GM18520 (cell line): ENCODE results near the gene TPCN2.

Experiments
- ATAC-seq: cut with Tn5 transposase; IDR thresholded peaks from one replicate; pipeline ENCODE4 v1.9.1; 2021; ENCODE audit not compliant: unreplicated experiment

TPCN2 gene

DNA sequence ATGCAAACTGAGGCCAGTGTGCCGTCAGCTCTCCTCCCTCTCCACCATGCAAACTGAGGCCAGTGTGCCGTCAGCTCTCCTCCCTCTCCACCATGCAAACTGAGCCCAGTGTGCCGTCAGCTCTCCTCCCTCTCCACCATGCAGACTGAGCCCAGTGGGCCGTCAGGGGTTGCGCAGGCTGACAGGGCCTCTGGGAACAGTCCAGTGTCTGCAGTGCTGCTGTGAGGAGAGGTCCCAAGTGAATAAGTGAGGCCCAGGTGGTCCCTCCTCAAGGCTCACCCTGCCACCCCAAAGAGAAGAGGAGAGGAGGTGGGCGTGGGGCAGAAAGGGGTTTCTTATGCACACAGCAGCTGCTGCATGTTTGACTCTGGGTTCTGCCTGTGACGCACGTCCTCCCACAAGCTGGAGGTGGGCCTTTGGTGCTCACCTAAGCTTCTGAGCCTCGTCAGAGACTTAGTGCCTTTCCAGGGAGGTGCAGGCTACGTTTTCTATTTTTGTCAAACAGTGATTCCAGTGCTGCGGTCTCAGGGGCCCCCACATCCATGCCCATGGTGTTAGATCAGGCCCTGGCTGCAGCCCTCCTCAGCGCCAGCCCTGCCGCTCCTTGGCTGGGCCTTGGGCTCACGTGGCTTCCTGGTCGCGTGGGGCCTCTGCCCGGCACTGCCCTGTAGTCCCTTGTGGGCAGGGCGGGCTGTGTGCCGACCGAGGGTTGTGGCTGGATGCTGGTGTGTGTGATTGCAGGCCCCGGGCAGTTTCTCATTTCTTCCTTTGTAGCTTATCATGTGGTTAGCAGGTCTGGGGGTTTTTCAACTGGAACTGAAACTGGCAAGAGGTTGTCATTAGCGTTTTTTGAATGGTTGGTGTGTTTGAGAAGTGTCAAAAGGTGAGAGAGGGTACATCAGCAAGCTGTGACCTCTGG is 7.1 kb downstream of the TPCN2 start:
- ATAC-seq: peak; percentile 81

GRCh38 chr11:69057236-69057635 is 8.5 kb downstream of the TPCN2 start:
- ATAC-seq: no peak

DNA sequence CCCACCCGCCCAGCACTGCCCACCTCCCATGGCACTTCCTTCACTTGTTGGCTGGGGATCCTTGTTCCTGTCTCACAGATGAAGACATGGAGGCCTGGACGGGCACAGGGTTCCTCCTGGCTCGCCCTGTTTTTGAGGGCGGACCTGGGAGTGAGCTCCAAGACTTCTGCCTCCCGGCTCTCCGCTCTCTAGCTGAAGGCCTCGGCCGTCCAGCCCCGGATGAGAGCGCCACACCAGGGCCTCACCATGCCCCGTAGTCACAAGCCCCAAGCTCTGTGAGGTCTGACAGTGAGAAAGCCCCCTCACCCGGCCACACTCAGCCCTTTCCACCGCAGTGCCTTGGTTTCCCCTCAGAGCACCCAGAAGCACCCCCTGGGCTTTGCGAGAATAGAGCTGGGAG is 9.1 kb downstream of the TPCN2 start:
- ATAC-seq: no peak

DNA sequence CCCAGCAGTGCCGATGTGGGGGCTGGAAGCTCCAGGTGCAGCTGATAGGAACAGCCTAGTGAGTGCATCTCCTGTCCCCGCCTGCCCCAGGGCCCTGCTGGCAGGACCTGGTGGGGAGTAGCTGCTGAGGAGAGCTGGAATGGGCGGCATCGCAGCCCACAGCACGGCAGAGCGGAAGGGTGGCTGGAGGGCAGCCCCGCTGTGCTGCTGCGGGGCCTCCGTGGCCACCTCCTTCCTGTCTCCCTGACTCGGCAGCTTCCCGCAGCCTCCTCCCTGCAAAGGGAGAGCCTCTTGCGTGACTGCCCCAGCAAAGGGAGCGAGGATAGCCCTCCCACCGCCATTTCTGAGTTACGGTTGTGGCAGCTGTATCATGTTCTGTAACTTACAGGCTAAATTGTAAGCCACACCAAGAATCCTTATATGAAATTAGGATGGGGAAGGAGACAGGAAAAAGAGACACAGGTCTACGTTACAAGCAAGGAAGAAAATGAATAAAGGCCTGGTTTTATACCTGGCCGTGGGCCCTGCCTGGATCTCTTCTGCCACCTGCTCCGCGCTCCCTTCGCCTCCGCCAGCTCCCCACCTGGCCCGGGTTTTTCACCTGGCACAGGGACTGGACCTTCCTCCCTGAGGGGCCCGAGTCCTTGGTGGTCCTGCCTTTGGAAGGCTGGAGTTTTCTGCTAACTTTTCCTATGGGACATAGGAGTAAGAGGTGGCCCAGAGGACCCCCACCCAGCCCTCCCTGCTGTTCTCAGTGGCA is 10.0 kb downstream of the TPCN2 start:
- no peak for ATAC-seq

DNA sequence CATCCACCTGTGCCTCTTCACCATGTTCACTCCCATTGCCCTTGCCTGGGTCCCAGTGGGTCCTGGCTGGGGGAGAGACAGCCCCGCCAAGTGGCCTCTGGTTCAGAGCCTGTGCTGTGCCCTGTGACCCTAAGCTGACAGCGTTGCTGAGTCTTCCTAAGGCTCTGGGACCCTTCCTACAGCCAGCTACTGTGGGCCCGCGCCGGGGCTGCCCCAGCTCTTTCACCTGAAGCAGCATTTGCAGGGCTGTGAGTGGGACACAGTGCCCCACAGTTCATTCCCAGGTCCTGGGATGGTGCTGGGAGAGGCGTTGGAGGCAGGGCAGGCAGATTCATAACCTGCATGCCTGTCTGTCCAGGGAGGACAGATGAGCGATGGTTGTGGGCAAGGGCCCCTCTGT is 10.7 kb downstream of the TPCN2 start:
- ATAC-seq: no peak

GRCh38 chr11:69059985-69060384 is 11.3 kb downstream of the TPCN2 start:
- no peak for ATAC-seq

DNA sequence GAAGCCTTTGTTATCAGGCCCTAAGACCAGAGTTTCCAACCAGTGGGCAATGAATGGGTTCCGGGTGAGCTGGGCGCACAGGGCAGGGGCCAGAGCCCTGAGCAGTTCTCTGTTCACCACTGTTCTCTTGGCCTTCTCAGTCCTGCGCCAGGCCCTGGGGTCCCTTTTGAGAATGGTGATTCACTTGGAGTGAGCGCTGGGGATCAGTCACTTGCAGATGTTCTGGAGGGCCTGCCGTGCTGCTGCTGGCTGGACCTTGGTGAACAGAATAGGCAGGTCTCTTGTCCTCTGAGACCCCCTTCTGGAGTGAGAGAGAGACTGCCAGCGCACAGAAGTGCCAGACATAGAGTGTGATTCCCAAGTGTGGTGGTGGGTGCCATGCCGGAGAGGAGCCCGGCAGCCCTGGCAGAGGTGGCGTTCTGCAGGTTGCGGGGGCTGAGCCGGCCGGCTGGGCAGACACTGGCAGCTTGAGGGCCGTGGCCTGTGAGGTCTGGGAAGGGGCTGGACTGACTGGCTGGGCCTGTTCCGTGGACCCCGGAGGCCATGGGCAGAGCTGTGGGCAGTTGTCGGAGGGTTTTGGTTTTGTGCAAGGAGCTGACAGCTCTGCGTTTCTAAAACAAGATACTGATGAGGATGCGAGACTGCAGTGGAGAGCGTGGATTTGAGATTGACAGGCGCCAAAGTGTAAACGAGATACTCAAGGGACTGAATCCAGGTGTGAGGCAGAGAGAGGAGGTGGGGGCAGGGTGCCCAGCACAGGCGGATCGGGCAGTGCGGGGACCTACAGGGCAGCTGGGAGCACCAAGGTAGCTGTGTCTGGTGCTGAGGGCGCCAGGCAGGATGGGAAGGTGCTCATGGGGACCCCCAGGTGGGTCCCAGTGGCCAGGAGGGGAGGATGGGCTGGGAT is 12.3 kb downstream of the TPCN2 start:
- ATAC-seq: no peak

GRCh38 chr11:69061713-69062053 is 13.0 kb downstream of the TPCN2 start:
- no peak for ATAC-seq

- ATAC-seq: no peak
Measured at GRCh38 chr11:69062169-69062855, 13.6 kb downstream of the TPCN2 start.

GRCh38 chr11:69062873-69063651 is 14.3 kb downstream of the TPCN2 start:
- ATAC-seq: no peak

DNA sequence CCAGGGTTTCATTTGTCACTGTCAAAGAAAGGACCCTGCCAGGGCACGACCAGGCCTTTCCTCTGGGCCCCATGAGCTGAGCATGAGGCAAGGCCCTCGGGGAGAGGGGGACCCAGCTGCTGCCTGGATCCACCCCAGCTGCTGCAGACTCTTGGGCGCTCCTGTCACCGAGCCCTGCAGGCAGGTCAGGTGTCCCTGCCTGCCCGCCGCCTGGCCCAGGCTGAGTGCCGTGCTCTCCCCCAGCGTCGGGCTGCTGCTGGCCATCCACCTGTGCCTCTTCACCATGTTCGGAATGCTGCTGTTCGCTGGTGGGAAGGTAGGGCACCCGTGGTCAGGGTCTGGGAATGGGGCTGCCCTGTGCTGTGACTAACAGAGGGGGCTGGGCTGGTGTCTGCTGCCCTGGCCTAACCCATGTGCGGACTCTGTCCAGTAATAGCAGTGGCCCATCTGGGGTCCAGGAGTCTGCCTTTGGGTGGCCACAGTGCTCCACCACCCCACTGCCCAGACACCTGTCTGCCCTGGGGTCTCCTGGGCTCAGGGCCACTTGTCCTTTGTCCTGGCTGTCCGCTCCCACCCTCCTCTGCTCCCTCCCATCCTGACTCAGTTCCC is 15.0 kb downstream of the TPCN2 start:
- no peak for ATAC-seq

GRCh38 chr11:69064394-69064957 is 15.7 kb downstream of the TPCN2 start:
- ATAC-seq: no peak

GRCh38 chr11:69065147-69065710 is 16.5 kb downstream of the TPCN2 start:
- no peak for ATAC-seq

DNA sequence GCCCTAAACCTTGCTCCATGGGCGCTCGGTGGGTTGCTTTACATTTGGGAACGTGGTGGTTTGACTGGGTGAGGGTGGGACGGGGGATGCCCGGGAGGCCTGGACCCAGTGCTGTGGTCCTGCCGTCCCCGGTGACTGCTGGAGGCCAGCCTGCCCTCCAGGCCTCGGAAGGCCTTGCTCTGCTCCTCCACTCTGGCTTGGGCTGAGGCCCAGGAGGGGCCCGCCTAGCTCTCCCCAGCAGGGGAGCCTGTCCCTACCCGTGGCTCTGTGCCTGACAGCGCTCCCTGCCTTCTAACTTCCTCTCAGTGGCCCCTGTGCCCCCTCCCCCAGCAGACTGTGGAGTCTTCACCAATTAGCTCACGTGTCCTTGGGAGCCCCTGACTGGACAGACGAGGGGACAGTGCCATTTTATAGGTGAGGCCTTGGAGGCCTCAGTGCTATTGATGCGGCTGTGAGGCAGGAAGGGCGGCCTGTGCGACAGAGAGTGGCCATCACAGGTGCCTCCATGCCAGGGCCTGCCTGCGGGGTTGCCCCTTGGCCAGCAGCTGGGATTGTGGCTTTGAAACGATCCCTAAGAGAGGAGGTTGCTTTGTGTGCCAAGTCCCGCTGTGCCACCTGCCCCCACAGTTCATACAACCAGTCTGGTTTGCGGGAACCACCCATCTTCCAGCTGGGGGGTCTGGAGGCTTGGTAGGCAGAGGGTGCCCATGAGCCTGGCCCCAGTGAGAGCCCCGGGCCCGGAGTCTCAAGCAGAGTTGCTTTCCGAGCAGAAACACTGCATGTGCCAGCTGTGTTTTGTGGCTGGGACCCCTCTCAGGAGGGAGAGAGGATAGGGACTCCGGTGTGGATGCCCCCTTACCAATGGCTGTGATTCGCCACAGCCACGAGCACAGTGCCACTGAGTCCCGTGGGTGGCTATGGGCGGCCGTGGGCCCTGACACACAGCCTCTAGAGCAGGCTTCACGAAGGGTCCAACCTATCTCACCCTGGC is 17.7 kb downstream of the TPCN2 start:
- ATAC-seq: no peak

DNA sequence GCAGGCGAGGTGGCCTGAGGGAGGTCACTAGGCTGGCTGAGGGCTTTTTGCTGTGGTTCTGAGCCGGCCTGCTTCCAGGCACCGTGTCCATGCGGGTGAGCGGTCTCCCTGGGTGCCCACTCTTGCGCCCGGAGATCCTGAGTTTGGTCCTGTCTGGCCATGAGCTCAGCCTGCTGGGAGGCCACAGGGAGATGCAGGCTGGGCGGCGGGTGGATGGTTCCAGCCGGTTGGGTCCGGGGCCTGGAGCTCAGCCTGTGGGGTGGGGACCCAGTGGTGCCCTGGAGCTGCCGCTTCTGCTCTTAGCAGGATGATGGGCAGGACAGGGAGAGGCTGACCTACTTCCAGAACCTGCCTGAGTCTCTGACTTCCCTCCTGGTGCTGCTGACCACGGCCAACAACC is 18.5 kb downstream of the TPCN2 start:
- ATAC-seq: no peak

GRCh38 chr11:69071086-69071800 is 22.5 kb downstream of the TPCN2 start:
- ATAC-seq: no peak

DNA sequence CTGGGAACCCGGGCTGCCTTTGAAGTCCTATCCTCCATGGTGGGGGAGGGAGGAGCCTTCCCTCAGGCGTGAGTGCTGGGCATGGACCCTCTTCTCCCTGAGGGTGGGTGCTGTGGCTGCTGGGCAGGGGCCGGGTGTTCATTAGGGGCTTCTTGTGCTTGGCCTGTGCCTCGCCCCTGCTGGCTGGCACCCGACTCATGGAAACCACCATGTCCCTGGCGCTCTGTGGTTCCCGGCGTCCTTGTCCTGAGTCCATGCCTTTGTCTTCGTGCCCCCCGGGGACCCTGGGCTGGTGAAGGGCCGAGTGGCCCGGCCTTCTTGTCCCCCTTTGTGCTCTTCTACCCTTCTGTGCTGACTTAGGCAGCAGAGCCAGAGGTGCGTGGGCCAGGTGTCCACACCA is 23.2 kb downstream of the TPCN2 start:
- no peak for ATAC-seq
